ENCODE measurements around the gene ST3GAL3. TPM values are rescaled to one million over a fixed set of nuclear protein-coding genes. Genes with fewer than 3 reads are reported as not detected.

ST3GAL3 gene
- total and polyA plus RNA-seq, 3 experiments from 2014 or later: 9.7 to 10.1 (median 9.7) TPM

DNA sequence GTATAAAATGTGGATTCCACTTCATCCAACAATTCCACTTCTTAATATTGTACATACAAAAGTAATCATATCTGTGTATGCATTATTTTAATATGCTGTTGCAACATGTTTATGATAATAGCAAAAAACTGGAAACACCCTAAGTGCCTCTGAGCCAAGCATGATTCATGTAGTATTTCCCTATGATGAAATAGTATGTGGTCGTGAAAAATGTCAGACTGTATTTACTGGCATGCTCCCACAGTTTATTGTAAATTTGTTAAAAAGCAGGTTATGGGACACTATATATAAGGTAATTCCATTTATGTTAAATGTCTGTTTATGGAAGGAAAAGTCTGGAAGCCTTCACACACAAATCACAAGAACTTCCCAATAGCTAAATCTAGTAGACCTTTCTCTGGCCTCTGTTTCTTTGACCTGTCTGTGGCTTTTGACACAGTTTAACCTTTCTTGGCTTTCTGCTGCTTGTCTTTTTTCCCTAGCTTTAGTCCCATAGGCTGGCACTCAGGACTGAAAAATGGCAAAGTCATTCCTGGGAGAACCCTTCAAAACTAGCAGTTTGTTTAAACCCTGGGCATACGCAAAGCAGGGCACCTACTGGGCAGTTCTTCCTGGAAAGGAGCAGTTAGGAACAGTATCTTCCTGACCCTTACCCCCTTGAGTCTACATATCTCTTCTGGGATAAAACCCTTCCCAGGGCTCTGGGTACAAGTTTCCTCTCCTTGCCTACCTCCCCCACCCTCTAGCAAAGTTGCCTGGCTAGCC is 160.8 kb downstream of the ST3GAL3 start:
- Mint-ChIP-seq H3K36me3 (peaks cover 0 to 2% (median 0%) of the 10 kb centered on the region in 3 donors), H3K27me3 (no peaks in the 10 kb centered on the region), H3K4me1 (no peaks in the 10 kb centered on the region), H3K9me3 (no peaks in the 10 kb centered on the region), H3K4me3 (no peak overlapping the region), H3K27ac (no peak overlapping the region)
- Histone ChIP-seq H3K4me3 (ENCODE audit: low read length) (no peak overlapping the region), H3K27me3 (ENCODE audit: insufficient read depth, low read length, poor library complexity, severe bottlenecking) (no peaks in the 10 kb centered on the region), H3K27ac (ENCODE audit: low read depth, low read length) (no peak overlapping the region), H3K36me3 (ENCODE audit: insufficient read depth, low read length) (no peaks in the 10 kb centered on the region), H3K4me1 (ENCODE audit: insufficient read depth, low read length) (no peaks in the 10 kb centered on the region), H3K9me3 (ENCODE audit: low read length) (no peaks in the 10 kb centered on the region)
- POLR2A ChIA-PET: no interaction called here
- CTCF ChIA-PET: no interaction called here
- DNase-seq: no peak

DNA sequence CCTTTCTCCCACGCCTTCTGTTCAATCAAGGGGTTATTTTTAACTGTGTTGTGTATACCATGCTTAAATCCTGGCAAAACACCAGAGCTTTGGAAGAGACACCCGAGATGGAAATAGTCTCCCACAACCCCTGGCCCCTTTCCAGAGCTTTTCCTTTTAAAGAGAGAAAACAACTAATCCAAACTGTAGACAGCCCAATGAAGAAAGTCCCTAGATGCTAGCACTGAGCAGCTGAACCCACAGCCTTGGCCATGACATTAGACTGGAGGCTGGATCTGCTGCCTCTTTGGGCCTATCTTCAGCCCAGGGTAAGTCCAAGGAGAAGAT is 161.4 kb downstream of the ST3GAL3 start:
- ChIA-PET POLR2A (no interaction called here), CTCF (no interaction called here)
- H3K9me3 Mint-ChIP-seq: no peaks in the 10 kb centered on the region
- H3K27ac Mint-ChIP-seq: no peak overlapping the region
- H3K36me3 Mint-ChIP-seq: no peaks in the 10 kb centered on the region
- H3K4me3 ChIP-seq (ENCODE audit: low read length): no peak overlapping the region
- H3K9me3 ChIP-seq (ENCODE audit: low read length): no peaks in the 10 kb centered on the region
- H3K27me3 Mint-ChIP-seq: no peaks in the 10 kb centered on the region
- no peaks in the 10 kb centered on the region for H3K36me3 ChIP-seq (ENCODE audit: insufficient read depth, low read length)
- H3K4me3 Mint-ChIP-seq: no peak overlapping the region
- H3K27ac ChIP-seq (ENCODE audit: low read depth, low read length): no peak overlapping the region
- no peak for DNase-seq
- H3K4me1 ChIP-seq (ENCODE audit: insufficient read depth, low read length): no peaks in the 10 kb centered on the region
- no peaks in the 10 kb centered on the region for H3K4me1 Mint-ChIP-seq
- no peaks in the 10 kb centered on the region for H3K27me3 ChIP-seq (ENCODE audit: insufficient read depth, low read length, poor library complexity, severe bottlenecking)

DNA sequence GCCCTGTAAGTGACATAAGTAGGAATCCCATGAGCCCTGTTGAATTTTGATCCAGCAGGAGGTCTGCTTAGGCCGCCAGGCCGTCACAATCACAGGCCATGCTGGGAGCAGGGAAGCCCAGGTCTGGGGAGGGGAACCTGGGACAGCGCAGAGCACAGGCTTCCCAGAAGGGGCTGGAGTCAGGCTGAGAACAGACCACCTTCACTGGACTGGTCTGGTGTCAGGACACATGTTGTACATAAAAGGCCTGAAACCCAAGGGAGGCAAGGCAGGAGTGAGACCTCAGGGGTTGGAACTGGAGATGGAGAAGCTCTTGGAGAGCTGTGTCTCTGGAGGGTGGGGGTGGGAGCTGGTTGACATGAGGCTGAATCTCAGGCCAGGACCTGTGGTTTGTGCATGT is 163.0 kb downstream of the ST3GAL3 start:
- no peaks in the 10 kb centered on the region for H3K27me3 ChIP-seq (ENCODE audit: insufficient read depth, low read length, poor library complexity, severe bottlenecking)
- Mint-ChIP-seq H3K9me3 (no peaks in the 10 kb centered on the region), H3K27me3 (no peaks in the 10 kb centered on the region), H3K4me1 (no peaks in the 10 kb centered on the region), H3K27ac (no peak overlapping the region), H3K4me3 (no peak overlapping the region), H3K36me3 (no peaks in the 10 kb centered on the region)
- ChIA-PET CTCF (no interaction called here), POLR2A (no interaction called here)
- no peak overlapping the region for H3K4me3 ChIP-seq (ENCODE audit: low read length)
- no peak overlapping the region for H3K27ac ChIP-seq (ENCODE audit: low read depth, low read length)
- H3K4me1 ChIP-seq (ENCODE audit: insufficient read depth, low read length): no peaks in the 10 kb centered on the region
- no peaks in the 10 kb centered on the region for H3K36me3 ChIP-seq (ENCODE audit: insufficient read depth, low read length)
- H3K9me3 ChIP-seq (ENCODE audit: low read length): no peaks in the 10 kb centered on the region
- no peak for DNase-seq

DNA sequence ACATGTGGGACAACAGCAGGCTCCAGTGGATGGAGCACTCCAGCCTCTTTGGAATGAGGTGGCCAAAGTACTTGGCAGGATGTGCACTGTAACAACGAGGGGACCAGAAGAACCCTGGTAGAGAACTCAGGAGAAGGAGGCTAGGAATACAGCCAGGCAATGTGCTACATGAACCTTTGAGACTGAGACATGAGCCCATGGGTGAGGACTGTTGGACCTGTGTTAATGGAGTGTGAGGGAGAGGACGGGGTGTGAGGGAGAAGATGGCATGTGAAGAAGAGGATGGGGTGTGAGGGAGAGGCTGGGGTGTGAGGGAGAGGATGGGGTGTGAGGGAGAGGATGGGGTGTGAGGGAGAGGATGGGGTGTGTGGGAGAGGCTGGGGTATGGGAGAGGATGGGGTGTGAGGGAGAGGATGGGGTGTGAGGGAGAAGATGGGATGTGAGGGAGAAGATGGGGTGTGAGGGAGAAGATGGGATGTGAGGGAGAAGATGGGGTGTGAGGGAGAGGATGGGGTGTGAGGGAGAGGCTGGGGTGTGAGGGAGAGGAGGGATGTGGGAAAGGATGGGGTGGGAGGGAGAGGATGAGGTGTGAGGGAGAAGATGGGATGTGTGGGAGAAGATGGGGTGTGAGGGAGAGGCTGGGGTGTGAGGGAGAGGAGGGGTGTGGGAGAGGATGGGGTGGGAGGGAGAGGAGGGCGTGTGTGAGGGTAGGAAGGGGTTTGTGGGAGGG is 164.0 kb downstream of the ST3GAL3 start:
- no peak overlapping the region for H3K27ac ChIP-seq (ENCODE audit: low read depth, low read length)
- H3K4me1 Mint-ChIP-seq: no peaks in the 10 kb centered on the region
- no peaks in the 10 kb centered on the region for H3K9me3 ChIP-seq (ENCODE audit: low read length)
- H3K4me1 ChIP-seq (ENCODE audit: insufficient read depth, low read length): no peaks in the 10 kb centered on the region
- no peak overlapping the region for H3K4me3 ChIP-seq (ENCODE audit: low read length)
- no peaks in the 10 kb centered on the region for H3K27me3 Mint-ChIP-seq
- no peaks in the 10 kb centered on the region for H3K27me3 ChIP-seq (ENCODE audit: insufficient read depth, low read length, poor library complexity, severe bottlenecking)
- H3K27ac Mint-ChIP-seq: peak overlapping the region in 1 of 8 donors; percentile 80
- no peak overlapping the region for H3K4me3 Mint-ChIP-seq
- POLR2A ChIA-PET: no interaction called here
- CTCF ChIA-PET: no interaction called here
- no peaks in the 10 kb centered on the region for H3K9me3 Mint-ChIP-seq
- no peaks in the 10 kb centered on the region for H3K36me3 ChIP-seq (ENCODE audit: insufficient read depth, low read length)
- peaks cover 0 to 1% (median 0%) of the 10 kb centered on the region in 3 donors for H3K36me3 Mint-ChIP-seq
- no peak for DNase-seq

DNA sequence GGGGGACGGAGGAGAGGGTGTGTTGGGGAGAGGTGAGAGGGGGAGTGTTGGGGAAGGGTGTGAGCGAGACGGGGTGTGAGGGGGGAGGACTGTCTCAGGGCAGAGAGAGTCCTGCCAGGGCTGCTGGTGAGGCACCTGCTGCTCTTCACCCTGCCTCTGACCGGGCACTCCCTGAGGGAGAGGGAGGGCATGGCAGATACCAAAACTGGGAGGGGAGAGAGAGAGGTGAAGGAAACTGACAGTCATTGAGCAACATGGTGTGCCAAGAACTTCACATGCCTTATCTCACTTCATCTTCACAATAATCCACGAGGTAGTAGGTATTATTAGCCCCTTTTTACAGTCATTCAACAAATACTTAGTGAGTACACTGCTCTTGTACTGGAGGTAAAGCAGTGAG is 164.9 kb downstream of the ST3GAL3 start:
- H3K36me3 ChIP-seq (ENCODE audit: insufficient read depth, low read length): no peaks in the 10 kb centered on the region
- Mint-ChIP-seq H3K4me1 (no peaks in the 10 kb centered on the region), H3K9me3 (no peaks in the 10 kb centered on the region), H3K4me3 (no peak overlapping the region), H3K27me3 (no peaks in the 10 kb centered on the region), H3K27ac (no peak overlapping the region), H3K36me3 (peaks cover 0 to 1% (median 0%) of the 10 kb centered on the region in 3 donors)
- CTCF ChIA-PET: no interaction called here
- H3K27me3 ChIP-seq (ENCODE audit: insufficient read depth, low read length, poor library complexity, severe bottlenecking): no peaks in the 10 kb centered on the region
- no peaks in the 10 kb centered on the region for H3K4me1 ChIP-seq (ENCODE audit: insufficient read depth, low read length)
- no peak overlapping the region for H3K4me3 ChIP-seq (ENCODE audit: low read length)
- H3K27ac ChIP-seq (ENCODE audit: low read depth, low read length): no peak overlapping the region
- no peaks in the 10 kb centered on the region for H3K9me3 ChIP-seq (ENCODE audit: low read length)
- DNase-seq: no peak
- POLR2A ChIA-PET: no interaction called here

DNA sequence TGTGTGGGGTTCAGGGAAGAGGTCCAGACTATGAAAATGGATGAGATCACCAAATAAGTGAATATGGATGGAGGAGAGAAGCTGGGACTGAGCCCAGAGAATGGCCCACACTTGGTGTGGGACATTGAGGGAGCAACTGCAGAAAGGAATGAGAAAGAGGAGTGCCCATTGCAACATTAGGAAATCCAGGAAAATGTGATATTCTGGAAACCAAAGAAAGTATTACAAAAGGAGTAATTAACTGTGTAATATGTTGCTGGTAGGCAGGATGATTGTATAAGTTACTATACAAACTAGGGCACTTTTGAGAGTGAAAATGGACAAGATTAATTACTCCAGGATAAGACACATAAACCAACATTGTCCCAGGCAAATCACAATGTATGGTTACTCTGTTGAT is 166.5 kb downstream of the ST3GAL3 start:
- no peaks in the 10 kb centered on the region for H3K9me3 ChIP-seq (ENCODE audit: low read length)
- no peak overlapping the region for H3K4me3 ChIP-seq (ENCODE audit: low read length)
- no peaks in the 10 kb centered on the region for H3K4me1 ChIP-seq (ENCODE audit: insufficient read depth, low read length)
- Mint-ChIP-seq H3K36me3 (peaks cover 0 to 1% (median 0%) of the 10 kb centered on the region in 3 donors), H3K4me1 (no peaks in the 10 kb centered on the region), H3K4me3 (no peak overlapping the region), H3K27ac (no peak overlapping the region), H3K27me3 (no peaks in the 10 kb centered on the region), H3K9me3 (no peaks in the 10 kb centered on the region)
- no peak for DNase-seq
- ChIA-PET CTCF (no interaction called here), POLR2A (no interaction called here)
- no peak overlapping the region for H3K27ac ChIP-seq (ENCODE audit: low read depth, low read length)
- no peaks in the 10 kb centered on the region for H3K27me3 ChIP-seq (ENCODE audit: insufficient read depth, low read length, poor library complexity, severe bottlenecking)
- no peaks in the 10 kb centered on the region for H3K36me3 ChIP-seq (ENCODE audit: insufficient read depth, low read length)

DNA sequence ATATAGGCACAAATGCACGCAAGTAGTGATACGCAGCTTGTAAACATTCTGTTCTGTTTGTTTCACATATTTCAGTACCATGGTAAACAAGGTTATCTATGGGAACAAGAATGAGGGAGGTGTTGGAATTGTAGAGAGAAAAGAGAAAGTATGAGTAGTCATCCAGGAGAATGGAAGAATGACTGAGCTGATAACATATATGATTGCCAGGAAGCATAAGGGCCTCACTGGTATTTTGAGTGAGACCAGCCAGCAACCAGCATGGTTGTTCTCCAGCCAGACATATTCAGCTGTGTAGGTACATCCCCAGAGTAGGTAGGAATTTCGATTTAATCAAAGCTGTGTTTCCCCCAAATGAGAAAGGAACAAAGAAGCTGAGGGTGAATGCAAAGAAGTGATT is 167.4 kb downstream of the ST3GAL3 start:
- H3K36me3 Mint-ChIP-seq: peaks cover 0 to 1% (median 0%) of the 10 kb centered on the region in 3 donors
- Histone ChIP-seq H3K27me3 (ENCODE audit: insufficient read depth, low read length, poor library complexity, severe bottlenecking) (no peaks in the 10 kb centered on the region), H3K4me3 (ENCODE audit: low read length) (no peak overlapping the region), H3K27ac (ENCODE audit: low read depth, low read length) (no peak overlapping the region), H3K36me3 (ENCODE audit: insufficient read depth, low read length) (no peaks in the 10 kb centered on the region), H3K4me1 (ENCODE audit: insufficient read depth, low read length) (no peaks in the 10 kb centered on the region), H3K9me3 (ENCODE audit: low read length) (no peaks in the 10 kb centered on the region)
- H3K27ac Mint-ChIP-seq: no peak overlapping the region
- ChIA-PET CTCF (interaction anchor here (0.5 to 1.3 kb wide), 2 partner anchors 22 to 114 kb away, joined by 3 read pairs; no protein-coding TSS in a partner anchor), POLR2A (no interaction called here)
- no peaks in the 10 kb centered on the region for H3K4me1 Mint-ChIP-seq
- DNase-seq: no peak
- H3K27me3 Mint-ChIP-seq: no peaks in the 10 kb centered on the region
- no peak overlapping the region for H3K4me3 Mint-ChIP-seq
- H3K9me3 Mint-ChIP-seq: no peaks in the 10 kb centered on the region

DNA sequence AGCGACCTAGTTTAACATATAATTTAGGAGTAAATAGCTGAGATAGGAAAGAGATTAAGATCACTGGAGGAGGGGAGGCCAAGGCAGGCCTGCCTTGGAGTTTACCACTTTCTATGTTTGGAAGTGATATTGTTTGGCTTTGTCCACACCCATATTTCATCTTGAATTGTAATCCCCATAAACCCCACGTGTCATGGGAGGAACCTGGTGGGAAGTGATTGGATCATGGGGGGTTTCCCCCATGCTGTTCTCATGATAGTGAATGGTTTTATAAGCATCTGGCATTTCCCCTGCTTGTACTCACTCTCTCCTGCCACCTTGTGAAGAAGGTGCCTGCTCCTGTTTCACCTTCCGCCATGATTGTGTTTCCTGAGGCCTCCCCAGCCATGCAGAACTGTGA is 168.0 kb downstream of the ST3GAL3 start:
- no peaks in the 10 kb centered on the region for H3K9me3 ChIP-seq (ENCODE audit: low read length)
- ChIA-PET POLR2A (no interaction called here), CTCF (interaction anchor here (1.3 kb wide), 1 partner anchor 21 kb away, joined by 3 read pairs; no protein-coding TSS in a partner anchor)
- no peaks in the 10 kb centered on the region for H3K36me3 ChIP-seq (ENCODE audit: insufficient read depth, low read length)
- H3K27ac ChIP-seq (ENCODE audit: low read depth, low read length): no peak overlapping the region
- H3K36me3 Mint-ChIP-seq: peaks cover 0 to 1% (median 0%) of the 10 kb centered on the region in 3 donors
- H3K9me3 Mint-ChIP-seq: no peaks in the 10 kb centered on the region
- peak overlapping the region in 1 of 8 donors; percentile 16 for H3K27ac Mint-ChIP-seq
- no peaks in the 10 kb centered on the region for H3K4me1 Mint-ChIP-seq
- H3K4me3 Mint-ChIP-seq: no peak overlapping the region
- H3K27me3 Mint-ChIP-seq: no peaks in the 10 kb centered on the region
- H3K27me3 ChIP-seq (ENCODE audit: insufficient read depth, low read length, poor library complexity, severe bottlenecking): no peaks in the 10 kb centered on the region
- no peak for DNase-seq
- H3K4me3 ChIP-seq (ENCODE audit: low read length): no peak overlapping the region
- no peaks in the 10 kb centered on the region for H3K4me1 ChIP-seq (ENCODE audit: insufficient read depth, low read length)
